ENCODE measurements around the gene UBL3.

- no peak for TF ChIP-seq CTCF (conservative IDR thresholded peaks at IDR 0.05; ENCODE audit: low read depth, low read length)
- TF ChIP-seq EZH2 (IDR thresholded peaks at IDR 0.05; ENCODE audit: borderline replicate concordance, low read depth, low read length, poor library complexity, severe bottlenecking): no peak
Observed at GRCh38 chr13:29733147-29733611, 117.2 kb downstream of the UBL3 start.

Measured in A673 (cell line).